Right cardiac atrium (tissue), 5 donors: ENCODE results near the gene PKP4. TPM values are rescaled to one million over a fixed set of nuclear protein-coding genes. Genes with fewer than 3 reads are reported as not detected.

Experiments used
- ATAC-seq, 2 donors: fragments of 200-7000 bp; cut with Tn5 transposase; one replicate each; pipeline versions ENCODE4 v1.8.0 to v1.9.1; 2020; ENCODE audit warnings: moderate library complexity in 2 of 2, mild to moderate bottlenecking in 1 of 2
- DNase-seq, 3 donors: peaks; one replicate each; pipeline ENCODE4 v3.0.0-alpha.2; 2020
- H3K27ac ChIP-seq: one replicate; pipeline ENCODE4 v1.5.1; 2013; ENCODE audit warnings: mild to moderate bottlenecking, low read length, control low read depth, moderate library complexity
- H3K27me3 ChIP-seq: one replicate; pipeline ENCODE4 v1.6.1; 2013; ENCODE audit not compliant: control insufficient read depth, insufficient read depth
- H3K4me1 ChIP-seq: one replicate; pipeline ENCODE4 v1.6.1; 2013; ENCODE audit warnings: low read length; ENCODE audit not compliant: control insufficient read depth, insufficient read depth
- H3K4me3 ChIP-seq: one replicate; pipeline ENCODE4 v1.5.1; 2013; ENCODE audit warnings: low read length, control low read depth
- H3K9me3 ChIP-seq: one replicate; pipeline ENCODE4 v1.6.1; 2013; ENCODE audit warnings: low read length; ENCODE audit not compliant: control insufficient read depth
- WGBS: extraction: QIAGEN DNeasy Blood & Tissue Kit; methylation state at CpG from one replicate; pipeline ENCODE4 v1.1.7; 2013; 5-methylcytosine and 5-hydroxymethylcytosine counted together
- intact Hi-C, 4 donors: fragments of 100-400 bp; cut with DNase I; formaldehyde crosslinking; loops; one replicate each; pipeline versions ENCODE4 v1.11.0 to v1.14.0; 2022 to 2023
- polyA plus RNA-seq: library from polyadenylated mRNA; stranded (reverse); fragments of 200-250 nt; gene quantifications from one replicate; pipeline ENCODE4 v1.2.3, GENCODE V29; 2013
- total RNA-seq, 4 donors: library from RNA; stranded (reverse); fragmentation: NEBNext Ultra II Directional; extraction: Animal tissue kit (Norgen Biotek cat#: 25700); gene quantifications; one replicate each; pipeline ENCODE4 v1.2.1, GENCODE V29; 2021
- donor health status: healthy with polysubstance abuse.
- donor health status: DM: no; HTN: yes; CAD: no.
- donor health status: DM: no; HTN: no; CAD: no.
- donor health status: DM: no; HTN: yes; CAD: no; lungs with severe emphysema.
- donor health status: DM: yes; HTN: yes; CAD: no.

PKP4 gene
- total and polyA plus RNA-seq, 5 donors, result 32.4 to 74.8 (median 54.5) TPM

GRCh38 chr2:158575051-158575635 lies 118.4 kb downstream of the PKP4 start:
- intact Hi-C loops, result no loop called here
- 54% methylated on average over 2 of the region's 2 CpGs for WGBS

GRCh38 chr2:158577141-158577540 lies 120.4 kb downstream of the PKP4 start:
- no peak overlapping the region for H3K27ac ChIP-seq
- H3K4me1 ChIP-seq, result peaks cover 6% of the 10 kb centered on the region
- H3K27me3 ChIP-seq, result no peaks in the 10 kb centered on the region
- intact Hi-C loops, result no loop called here
- no peak for DNase-seq
- no peaks in the 10 kb centered on the region for H3K9me3 ChIP-seq
- WGBS, result 96% methylated on average over 5 of the region's 5 CpGs
- H3K4me3 ChIP-seq, result no peak overlapping the region
- no peak for ATAC-seq

More at GRCh38 chr2:158575051-158575635, 118.4 kb downstream of the PKP4 start:
- Histone ChIP-seq H3K4me3 (no peak overlapping the region), H3K27ac (no peak overlapping the region), H3K27me3 (no peaks in the 10 kb centered on the region), H3K9me3 (no peaks in the 10 kb centered on the region), H3K4me1 (peaks cover 6% of the 10 kb centered on the region)
- no peak for ATAC-seq
- no peak for DNase-seq

GRCh38 chr2:158578703-158579330 lies 122.1 kb downstream of the PKP4 start:
- Histone ChIP-seq H3K9me3 (no peaks in the 10 kb centered on the region), H3K4me3 (no peak overlapping the region), H3K4me1 (peaks cover 5% of the 10 kb centered on the region), H3K27me3 (no peaks in the 10 kb centered on the region), H3K27ac (no peak overlapping the region)
- WGBS, result 91% methylated on average over 1 of the region's 1 CpG
- ATAC-seq, result no peak
- no peak for DNase-seq
- intact Hi-C loops, result no loop called here

- Histone ChIP-seq H3K4me3 (no peak overlapping the region), H3K9me3 (no peaks in the 10 kb centered on the region), H3K4me1 (peaks cover 5% of the 10 kb centered on the region), H3K27ac (no peak overlapping the region), H3K27me3 (no peaks in the 10 kb centered on the region)
- intact Hi-C loops, result no loop called here
- ATAC-seq (no peak), DNase-seq (no peak)
- WGBS, result 88% methylated on average over 2 of the region's 2 CpGs
These were observed 123.2 kb downstream of the PKP4 start for GRCh38 chr2:158579928-158580327.

GRCh38 chr2:158580760-158581159 lies 124.0 kb downstream of the PKP4 start:
- DNase-seq, result peak in 1 of 3 donors; percentile 41
- H3K9me3 ChIP-seq, result no peaks in the 10 kb centered on the region
- 93% methylated on average over 2 of the region's 2 CpGs for WGBS

GRCh38 chr2:158582670-158583069 lies 125.9 kb downstream of the PKP4 start:
- DNase-seq (no peak), ATAC-seq (no peak)
- Histone ChIP-seq H3K9me3 (no peaks in the 10 kb centered on the region), H3K4me3 (no peak overlapping the region), H3K4me1 (no peaks in the 10 kb centered on the region), H3K27me3 (no peaks in the 10 kb centered on the region), H3K27ac (no peak overlapping the region)
- WGBS, result 89% methylated on average over 1 of the region's 1 CpG
- intact Hi-C loops, result no loop called here

More at GRCh38 chr2:158580760-158581159, 124.0 kb downstream of the PKP4 start:
- Histone ChIP-seq H3K4me1 (no peaks in the 10 kb centered on the region), H3K4me3 (no peak overlapping the region), H3K27me3 (no peaks in the 10 kb centered on the region), H3K27ac (no peak overlapping the region)
- intact Hi-C loops, result no loop called here
- no peak for ATAC-seq

- DNase-seq (peak in 1 of 3 donors; percentile 48), ATAC-seq (no peak)
- intact Hi-C loops, result no loop called here
- Histone ChIP-seq H3K9me3 (no peaks in the 10 kb centered on the region), H3K4me3 (no peak overlapping the region), H3K27ac (no peak overlapping the region), H3K27me3 (no peaks in the 10 kb centered on the region), H3K4me1 (no peaks in the 10 kb centered on the region)
- WGBS, result 98% methylated on average over 19 of the region's 19 CpGs
These were observed 127.2 kb downstream of the PKP4 start for GRCh38 chr2:158583923-158584322.

GRCh38 chr2:158586491-158586890 lies 129.7 kb downstream of the PKP4 start:
- no peak for ATAC-seq
- no peak overlapping the region for H3K4me3 ChIP-seq

GRCh38 chr2:158589303-158589702 lies 132.6 kb downstream of the PKP4 start:
- Histone ChIP-seq H3K4me3 (no peak overlapping the region), H3K4me1 (no peaks in the 10 kb centered on the region), H3K27me3 (no peaks in the 10 kb centered on the region), H3K9me3 (no peaks in the 10 kb centered on the region), H3K27ac (no peak overlapping the region)
- intact Hi-C loops, result no loop called here
- ATAC-seq (peak in 1 of 2 donors; percentile 25), DNase-seq (no peak)
- 71% methylated on average over 4 of the region's 4 CpGs for WGBS

More at GRCh38 chr2:158586491-158586890, 129.7 kb downstream of the PKP4 start:
- Histone ChIP-seq H3K9me3 (no peaks in the 10 kb centered on the region), H3K27ac (no peak overlapping the region), H3K4me1 (no peaks in the 10 kb centered on the region), H3K27me3 (no peaks in the 10 kb centered on the region)
- WGBS, result 64% methylated on average over 3 of the region's 3 CpGs
- no peak for DNase-seq
- intact Hi-C loops, result no loop called here

GRCh38 chr2:158598862-158599517 lies 142.2 kb downstream of the PKP4 start:
- Histone ChIP-seq H3K4me1 (peaks cover 8% of the 10 kb centered on the region), H3K27me3 (no peaks in the 10 kb centered on the region), H3K4me3 (no peak overlapping the region), H3K9me3 (no peaks in the 10 kb centered on the region), H3K27ac (peak overlapping the region; percentile 48)
- intact Hi-C loops, result no loop called here
- 60% methylated on average over 3 of the region's 3 CpGs for WGBS
- ATAC-seq (peak; percentile 37 to 69), DNase-seq (no peak)

- ATAC-seq (peak in 1 of 2 donors; percentile 37), DNase-seq (no peak)
- no peaks in the 10 kb centered on the region for H3K27me3 ChIP-seq
- no peaks in the 10 kb centered on the region for H3K9me3 ChIP-seq
- intact Hi-C loops, result no loop called here
- peak overlapping the region; percentile 36 for H3K27ac ChIP-seq
- peaks cover 8% of the 10 kb centered on the region for H3K4me1 ChIP-seq
- H3K4me3 ChIP-seq, result no peak overlapping the region
These were observed 142.9 kb downstream of the PKP4 start for GRCh38 chr2:158599609-158600008.
